GM12864 (cell line): ENCODE data around the gene SLC25A17.
"Not testable (repeated sequence)": the region's sequence is repeated elsewhere in the genome, so short reads cannot be mapped to it uniquely, and the experiment has no call there.

Source experiments
- DNase-seq: peaks from one replicate; pipeline ENCODE4 v3.0.0-alpha.2; 2011; ENCODE audit warnings: low read depth
- H3K4me3 ChIP-seq: 2 replicates; pipeline ENCODE4 v1.5.1; 2011; ENCODE audit warnings: mild to moderate bottlenecking, low read depth, low read length, control low read depth
- CTCF ChIP-seq: IDR thresholded peaks from 2 replicates; pipeline ENCODE4 v1.5.1; 2011; ENCODE audit warnings: low read depth, mild to moderate bottlenecking, moderate library complexity, low read length, control low read depth, inconsistent platforms; ENCODE audit errors: missing control alignments

SLC25A17 gene

GRCh38 chr22:40799008-40799407, 20.1 kb downstream of the SLC25A17 start:
- no peak overlapping the region for H3K4me3 ChIP-seq
- no peak for TF ChIP-seq CTCF
- DNase-seq: no peak

- H3K4me3 ChIP-seq: no peak overlapping the region
- no peak for DNase-seq
- no peak for TF ChIP-seq CTCF
These were observed 21.7 kb downstream of the SLC25A17 start for GRCh38 chr22:40797427-40797826.

- DNase-seq: no peak
- H3K4me3 ChIP-seq: no peak overlapping the region
- TF ChIP-seq CTCF: no peak
These were observed 26.7 kb downstream of the SLC25A17 start for GRCh38 chr22:40792451-40792850.

GRCh38 chr22:40791241-40791640, 27.9 kb downstream of the SLC25A17 start:
- no peak for TF ChIP-seq CTCF
- H3K4me3 ChIP-seq: no peak overlapping the region
- no peak for DNase-seq

GRCh38 chr22:40789131-40789530, 30.0 kb downstream of the SLC25A17 start:
- DNase-seq: no peak
- TF ChIP-seq CTCF: no peak
- H3K4me3 ChIP-seq: no peak overlapping the region

- no peak for DNase-seq
- no peak overlapping the region for H3K4me3 ChIP-seq
- TF ChIP-seq CTCF: no peak
These were observed 36.6 kb downstream of the SLC25A17 start for GRCh38 chr22:40782521-40782920.

GRCh38 chr22:40781749-40782148, 37.4 kb downstream of the SLC25A17 start:
- not testable (repeated sequence) for H3K4me3 ChIP-seq

GRCh38 chr22:40769761-40770160, 49.4 kb downstream of the SLC25A17 start:
- no peak overlapping the region for H3K4me3 ChIP-seq
- no peak for TF ChIP-seq CTCF
- DNase-seq: no peak

More at GRCh38 chr22:40781749-40782148, 37.4 kb downstream of the SLC25A17 start:
- DNase-seq: not testable (repeated sequence)
